Upper lobe of left lung (tissue), 6 donors: Measurements from ENCODE around the gene FHIT. TPM values are rescaled to one million over a fixed set of nuclear protein-coding genes. Genes with fewer than 3 reads are reported as not detected.

Source experiments
- ATAC-seq, 2 donors: fragments of 200-7000 bp; cut with Tn5 transposase; one replicate each; pipeline ENCODE4 v1.9.1; 2022; ENCODE audit warnings: mild to moderate bottlenecking in 2 of 2, moderate library complexity in 2 of 2; ENCODE audit not compliant: low FRiP score in 2 of 2
- DNase-seq, 2 donors: peaks; one replicate each; pipeline ENCODE4 v3.0.0-alpha.2; 2019 to 2020
- H3K27ac ChIP-seq, 4 donors: fragments of 200-600 bp; sonication (generic); one replicate each; pipeline ENCODE4 v1.5.1; 2016 to 2019
- H3K27me3 ChIP-seq, 4 donors: fragments of 200-600 bp; sonication (generic); one replicate each; pipeline ENCODE4 v1.5.1; 2017 to 2019
- H3K36me3 ChIP-seq, 4 donors: fragments of 200-600 bp; sonication (generic); one replicate each; pipeline ENCODE4 v1.5.1; 2016 to 2019
- H3K4me1 ChIP-seq, 4 donors: fragments of 200-600 bp; sonication (generic); one replicate each; pipeline ENCODE4 v1.5.1; 2018 to 2019
- H3K4me3 ChIP-seq, 4 donors: fragments of 200-600 bp; sonication (generic); one replicate each; pipeline ENCODE4 v1.5.1; 2017 to 2019; ENCODE audit warnings: mild to moderate bottlenecking in 2 of 4, moderate library complexity in 1 of 4
- H3K9me3 ChIP-seq, 4 donors: fragments of 200-600 bp; sonication (generic); one replicate each; pipeline ENCODE4 v1.5.1; 2018 to 2019
- EP300 ChIP-seq, 4 donors: sonication (generic); formaldehyde crosslinking; IDR thresholded peaks; one replicate each; pipeline ENCODE4 v1.5.1; 2017; ENCODE audit warnings: antibody characterized with exemption in 4 of 4, control low read depth in 2 of 4
- POLR2A ChIP-seq, 4 donors: fragments of 450-650 bp; IDR thresholded peaks; one replicate each; pipeline ENCODE4 v1.5.1; 2016 to 2017; ENCODE audit warnings: antibody characterized with exemption in 4 of 4, mild to moderate bottlenecking in 2 of 4
- POLR2AphosphoS5 ChIP-seq, 2 donors: sonication (generic); formaldehyde crosslinking; IDR thresholded peaks; one replicate each; pipeline ENCODE4 v1.5.1; 2017; ENCODE audit warnings: antibody characterized with exemption in 2 of 2
- WGBS, 2 donors: methylation state at CpG; one replicate each; pipeline ENCODE4 v1.1.5; 2017 to 2018; 5-methylcytosine and 5-hydroxymethylcytosine counted together
- total RNA-seq, 6 donors: library from RNA; depleted of rRNA in 4 of 6; stranded (reverse); fragments of >200 nt in 4 of 6; gene quantifications; one replicate each; pipeline versions ENCODE4 v1.1.0 to v1.2.1, GENCODE V29; 2016 to 2021
- TF ChIP-seq, protein P1 (sequence below), 6 experiments: fragments of 450-650 bp in 4 of 6; fragments of 200-600 bp in 2 of 6; sonication (generic) in 2 of 6; IDR thresholded peaks; one replicate each; pipeline ENCODE4 v1.5.1; 2016 to 2019; ENCODE audit warnings: antibody characterized with exemption in 6 of 6
- donor health status: DM: no; HTN: no; CAD: no; lungs with moderate emphysema.
- donor health status: DM: no; HTN: yes; CAD: no; lungs with severe emphysema.

Gene FHIT
- total RNA-seq, 6 donors from 2014 or later = 6.8 to 56.6 (median 11.1) TPM

DNA sequence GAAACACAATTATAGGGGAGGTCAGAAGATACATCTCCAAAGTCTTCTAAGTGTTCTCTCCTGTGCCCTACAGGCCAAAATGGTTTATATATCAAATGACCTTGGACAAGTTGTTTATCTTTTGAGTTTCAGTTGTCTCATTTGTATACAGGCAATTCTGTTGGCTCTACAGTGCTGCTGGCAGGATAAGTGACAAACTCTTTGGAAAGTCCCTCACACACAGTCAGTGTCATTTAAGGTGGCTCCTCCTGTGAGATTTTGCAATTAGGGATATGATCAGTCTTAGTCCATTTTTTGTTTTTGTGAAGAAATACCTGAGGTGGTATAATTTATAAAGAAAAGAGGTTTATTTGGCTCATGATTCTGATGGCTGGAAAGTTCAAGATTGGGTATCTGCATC, 1165.6 kb downstream of the FHIT start:
- no peaks in the 10 kb centered on the region for H3K4me1 ChIP-seq
- ATAC-seq = no peak
- H3K27ac ChIP-seq = no peak overlapping the region
- DNase-seq = no peak
- no peak overlapping the region for H3K4me3 ChIP-seq
- no peaks in the 10 kb centered on the region for H3K27me3 ChIP-seq
- H3K36me3 ChIP-seq = no peaks in the 10 kb centered on the region
- no peaks in the 10 kb centered on the region for H3K9me3 ChIP-seq
- no peak for TF ChIP-seq POLR2A (IDR thresholded peaks at IDR 0.05)
- TF ChIP-seq, protein P1, sequence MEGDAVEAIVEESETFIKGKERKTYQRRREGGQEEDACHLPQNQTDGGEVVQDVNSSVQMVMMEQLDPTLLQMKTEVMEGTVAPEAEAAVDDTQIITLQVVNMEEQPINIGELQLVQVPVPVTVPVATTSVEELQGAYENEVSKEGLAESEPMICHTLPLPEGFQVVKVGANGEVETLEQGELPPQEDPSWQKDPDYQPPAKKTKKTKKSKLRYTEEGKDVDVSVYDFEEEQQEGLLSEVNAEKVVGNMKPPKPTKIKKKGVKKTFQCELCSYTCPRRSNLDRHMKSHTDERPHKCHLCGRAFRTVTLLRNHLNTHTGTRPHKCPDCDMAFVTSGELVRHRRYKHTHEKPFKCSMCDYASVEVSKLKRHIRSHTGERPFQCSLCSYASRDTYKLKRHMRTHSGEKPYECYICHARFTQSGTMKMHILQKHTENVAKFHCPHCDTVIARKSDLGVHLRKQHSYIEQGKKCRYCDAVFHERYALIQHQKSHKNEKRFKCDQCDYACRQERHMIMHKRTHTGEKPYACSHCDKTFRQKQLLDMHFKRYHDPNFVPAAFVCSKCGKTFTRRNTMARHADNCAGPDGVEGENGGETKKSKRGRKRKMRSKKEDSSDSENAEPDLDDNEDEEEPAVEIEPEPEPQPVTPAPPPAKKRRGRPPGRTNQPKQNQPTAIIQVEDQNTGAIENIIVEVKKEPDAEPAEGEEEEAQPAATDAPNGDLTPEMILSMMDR (IDR thresholded peaks at IDR 0.05) = no peak
- no peak for TF ChIP-seq POLR2AphosphoS5 (IDR thresholded peaks at IDR 0.05)
- no peak for TF ChIP-seq EP300 (IDR thresholded peaks at IDR 0.05)

GRCh38 chr3:60081381-60082095, 1169.7 kb downstream of the FHIT start:
- no peak for TF ChIP-seq POLR2AphosphoS5 (IDR thresholded peaks at IDR 0.05)
- no peak for TF ChIP-seq EP300 (IDR thresholded peaks at IDR 0.05)
- TF ChIP-seq, protein P1 (IDR thresholded peaks at IDR 0.05) = no peak
- no peak for TF ChIP-seq POLR2A (IDR thresholded peaks at IDR 0.05)
- no peak for ATAC-seq
- WGBS, 2 donors = 44 to 59% methylated on average over 5 of the region's 5 CpGs

GRCh38 chr3:60080648-60081047, 1170.6 kb downstream of the FHIT start:
- DNase-seq (no peak), ATAC-seq (no peak)
- WGBS, 2 donors = 67 to 77% methylated on average over 1 of the region's 1 CpG
- Histone ChIP-seq H3K27me3 (no peaks in the 10 kb centered on the region), H3K4me1 (no peaks in the 10 kb centered on the region), H3K4me3 (no peak overlapping the region), H3K9me3 (no peaks in the 10 kb centered on the region), H3K36me3 (no peaks in the 10 kb centered on the region), H3K27ac (no peak overlapping the region)
- TF ChIP-seq, protein P1 (IDR thresholded peaks at IDR 0.05) = no peak
- TF ChIP-seq POLR2AphosphoS5 (IDR thresholded peaks at IDR 0.05) (no peak), POLR2A (IDR thresholded peaks at IDR 0.05) (no peak), EP300 (IDR thresholded peaks at IDR 0.05) (no peak)

More at GRCh38 chr3:60081381-60082095, 1169.7 kb downstream of the FHIT start:
- Histone ChIP-seq H3K27me3 (no peaks in the 10 kb centered on the region), H3K27ac (no peak overlapping the region), H3K9me3 (no peaks in the 10 kb centered on the region), H3K36me3 (no peaks in the 10 kb centered on the region), H3K4me3 (no peak overlapping the region), H3K4me1 (no peaks in the 10 kb centered on the region)
- no peak for DNase-seq

- Histone ChIP-seq H3K36me3 (no peaks in the 10 kb centered on the region), H3K27me3 (no peaks in the 10 kb centered on the region), H3K4me3 (no peak overlapping the region), H3K9me3 (no peaks in the 10 kb centered on the region), H3K4me1 (no peaks in the 10 kb centered on the region), H3K27ac (no peak overlapping the region)
- 69 to 74% methylated on average over 5 of the region's 5 CpGs for WGBS, 2 donors
- DNase-seq (no peak), ATAC-seq (no peak)
- TF ChIP-seq POLR2AphosphoS5 (IDR thresholded peaks at IDR 0.05) (no peak), EP300 (IDR thresholded peaks at IDR 0.05) (no peak), POLR2A (IDR thresholded peaks at IDR 0.05) (no peak)
- TF ChIP-seq, protein P1 (IDR thresholded peaks at IDR 0.05) = no peak
These were observed 1172.2 kb downstream of the FHIT start for GRCh38 chr3:60079076-60079475.

- H3K4me1 ChIP-seq = no peaks in the 10 kb centered on the region
- TF ChIP-seq POLR2AphosphoS5 (IDR thresholded peaks at IDR 0.05) (no peak), EP300 (IDR thresholded peaks at IDR 0.05) (no peak), POLR2A (IDR thresholded peaks at IDR 0.05) (no peak)
- TF ChIP-seq, protein P1 (IDR thresholded peaks at IDR 0.05) = no peak
- H3K36me3 ChIP-seq = no peaks in the 10 kb centered on the region
- no peaks in the 10 kb centered on the region for H3K9me3 ChIP-seq
- ATAC-seq (peak in 1 of 2 donors; percentile 35), DNase-seq (no peak)
- no peak overlapping the region for H3K27ac ChIP-seq
- WGBS, 2 donors = 0 to 7% methylated on average over 1 of the region's 1 CpG
- no peaks in the 10 kb centered on the region for H3K27me3 ChIP-seq
- H3K4me3 ChIP-seq = peak overlapping the region in 2 of 4 donors; percentile 10 to 21
These were observed 1174.9 kb downstream of the FHIT start for GRCh38 chr3:60076331-60076730.
